ENCODE data around the gene CAMTA1. TPM values are rescaled to one million over a fixed set of nuclear protein-coding genes. Genes with fewer than 3 reads are reported as not detected.

The CAMTA1 gene
- total RNA-seq, 6 experiments from 2014 or later, result 78.1 to 96.6 (median 86.1) TPM

GRCh38 chr1:6913086-6913485, 127.8 kb downstream of the CAMTA1 start:
- Mint-ChIP-seq H3K4me1 (ENCODE audit: low read depth) (no peaks in the 10 kb centered on the region), H3K9me3 (peaks cover 5% of the 10 kb centered on the region)
- TF ChIP-seq, protein P1, sequence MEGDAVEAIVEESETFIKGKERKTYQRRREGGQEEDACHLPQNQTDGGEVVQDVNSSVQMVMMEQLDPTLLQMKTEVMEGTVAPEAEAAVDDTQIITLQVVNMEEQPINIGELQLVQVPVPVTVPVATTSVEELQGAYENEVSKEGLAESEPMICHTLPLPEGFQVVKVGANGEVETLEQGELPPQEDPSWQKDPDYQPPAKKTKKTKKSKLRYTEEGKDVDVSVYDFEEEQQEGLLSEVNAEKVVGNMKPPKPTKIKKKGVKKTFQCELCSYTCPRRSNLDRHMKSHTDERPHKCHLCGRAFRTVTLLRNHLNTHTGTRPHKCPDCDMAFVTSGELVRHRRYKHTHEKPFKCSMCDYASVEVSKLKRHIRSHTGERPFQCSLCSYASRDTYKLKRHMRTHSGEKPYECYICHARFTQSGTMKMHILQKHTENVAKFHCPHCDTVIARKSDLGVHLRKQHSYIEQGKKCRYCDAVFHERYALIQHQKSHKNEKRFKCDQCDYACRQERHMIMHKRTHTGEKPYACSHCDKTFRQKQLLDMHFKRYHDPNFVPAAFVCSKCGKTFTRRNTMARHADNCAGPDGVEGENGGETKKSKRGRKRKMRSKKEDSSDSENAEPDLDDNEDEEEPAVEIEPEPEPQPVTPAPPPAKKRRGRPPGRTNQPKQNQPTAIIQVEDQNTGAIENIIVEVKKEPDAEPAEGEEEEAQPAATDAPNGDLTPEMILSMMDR (IDR thresholded peaks at IDR 0.05), result no peak

DNA sequence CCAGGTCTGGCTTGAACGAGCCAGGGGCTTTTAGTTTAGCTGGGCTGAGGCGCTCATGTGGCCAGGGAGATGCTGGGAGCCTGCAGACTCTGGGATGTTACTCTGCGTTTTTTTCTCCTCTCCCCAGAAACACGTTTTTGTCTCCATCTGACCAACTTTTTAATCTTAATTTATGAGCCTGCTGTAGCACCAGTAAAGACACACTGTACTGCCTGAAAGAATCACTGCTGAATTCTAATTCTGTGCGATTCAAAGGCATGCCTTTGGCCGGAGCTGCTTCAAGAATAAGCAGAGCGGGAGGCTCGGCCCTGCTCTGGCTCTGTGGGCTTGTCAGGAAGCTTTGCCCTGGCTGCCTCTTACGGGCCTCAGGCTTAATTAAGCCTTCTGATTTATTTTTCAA, 129.5 kb downstream of the CAMTA1 start:
- Mint-ChIP-seq H3K4me1 (ENCODE audit: low read depth) (no peaks in the 10 kb centered on the region), H3K27me3 (ENCODE audit: insufficient read depth) (peaks cover 28% of the 10 kb centered on the region), H3K27ac (no peak overlapping the region), H3K4me3 (no peak overlapping the region), H3K9me3 (peaks cover 5% of the 10 kb centered on the region), H3K36me3 (ENCODE audit: low read depth) (peaks cover 7% of the 10 kb centered on the region)
- no peak for DNase-seq
- TF ChIP-seq, protein P1 (IDR thresholded peaks at IDR 0.05), result no peak

More at GRCh38 chr1:6913086-6913485, 127.8 kb downstream of the CAMTA1 start:
- DNase-seq, result no peak
- no peak overlapping the region for H3K27ac Mint-ChIP-seq
- H3K4me3 Mint-ChIP-seq, result no peak overlapping the region
- peaks cover 7% of the 10 kb centered on the region for H3K36me3 Mint-ChIP-seq (ENCODE audit: low read depth)
- peaks cover 24% of the 10 kb centered on the region for H3K27me3 Mint-ChIP-seq (ENCODE audit: insufficient read depth)

DNA sequence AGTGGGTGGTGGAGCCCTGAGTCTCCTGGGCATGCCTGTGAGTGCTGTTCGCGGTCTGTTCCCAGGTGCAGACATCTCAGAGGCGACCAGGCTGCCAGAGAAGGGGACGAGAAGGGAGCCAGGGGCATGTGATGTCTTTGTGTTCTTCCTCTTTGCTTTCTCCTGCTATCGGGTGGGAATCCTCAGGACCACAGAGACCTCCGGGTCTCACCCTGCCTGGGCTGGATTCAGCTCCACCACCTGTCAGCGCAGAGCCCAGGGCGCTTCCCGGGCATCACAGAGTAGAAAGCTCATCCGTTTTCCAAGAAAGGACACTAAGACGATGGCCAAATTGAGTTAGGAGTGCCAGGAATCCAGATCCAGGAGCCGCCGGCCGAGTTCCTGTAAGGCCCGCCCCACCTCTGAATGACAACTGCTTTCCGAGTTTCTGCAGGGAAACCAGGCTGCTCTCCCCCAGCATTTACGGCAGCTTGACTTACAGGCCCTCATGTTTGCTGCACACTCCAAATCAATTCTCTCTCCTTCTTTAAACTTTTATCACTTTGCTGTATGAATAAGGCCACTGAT, 130.8 kb downstream of the CAMTA1 start:
- Mint-ChIP-seq H3K4me3 (no peak overlapping the region), H3K36me3 (ENCODE audit: low read depth) (peaks cover 7% of the 10 kb centered on the region), H3K27me3 (ENCODE audit: insufficient read depth) (peaks cover 32% of the 10 kb centered on the region), H3K9me3 (peaks cover 10% of the 10 kb centered on the region), H3K27ac (no peak overlapping the region), H3K4me1 (ENCODE audit: low read depth) (no peaks in the 10 kb centered on the region)
- TF ChIP-seq, protein P1 (IDR thresholded peaks at IDR 0.05), result no peak
- no peak for DNase-seq

DNA sequence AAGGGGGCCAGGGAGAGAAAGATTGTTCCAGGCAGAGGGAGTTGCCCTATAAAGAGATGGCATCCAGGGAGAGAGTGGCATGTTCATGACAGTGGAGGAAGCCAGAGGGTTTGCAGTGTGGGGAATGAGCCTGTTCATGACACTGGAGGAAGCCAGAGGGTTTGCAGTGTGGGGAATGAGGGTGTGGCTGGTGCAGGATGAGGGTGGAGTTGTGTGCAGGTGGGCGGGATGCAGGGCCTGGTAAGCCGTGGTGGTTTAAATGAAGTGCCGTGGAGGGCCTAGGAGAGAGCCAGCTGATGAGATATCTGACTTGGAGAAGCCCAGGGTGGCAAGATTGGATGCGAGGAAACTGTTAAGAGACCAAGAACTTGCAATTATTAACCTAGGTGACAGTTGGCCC, 131.8 kb downstream of the CAMTA1 start:
- TF ChIP-seq, protein P1 (IDR thresholded peaks at IDR 0.05), result no peak
- H3K27me3 Mint-ChIP-seq (ENCODE audit: insufficient read depth), result peaks cover 33% of the 10 kb centered on the region

DNA sequence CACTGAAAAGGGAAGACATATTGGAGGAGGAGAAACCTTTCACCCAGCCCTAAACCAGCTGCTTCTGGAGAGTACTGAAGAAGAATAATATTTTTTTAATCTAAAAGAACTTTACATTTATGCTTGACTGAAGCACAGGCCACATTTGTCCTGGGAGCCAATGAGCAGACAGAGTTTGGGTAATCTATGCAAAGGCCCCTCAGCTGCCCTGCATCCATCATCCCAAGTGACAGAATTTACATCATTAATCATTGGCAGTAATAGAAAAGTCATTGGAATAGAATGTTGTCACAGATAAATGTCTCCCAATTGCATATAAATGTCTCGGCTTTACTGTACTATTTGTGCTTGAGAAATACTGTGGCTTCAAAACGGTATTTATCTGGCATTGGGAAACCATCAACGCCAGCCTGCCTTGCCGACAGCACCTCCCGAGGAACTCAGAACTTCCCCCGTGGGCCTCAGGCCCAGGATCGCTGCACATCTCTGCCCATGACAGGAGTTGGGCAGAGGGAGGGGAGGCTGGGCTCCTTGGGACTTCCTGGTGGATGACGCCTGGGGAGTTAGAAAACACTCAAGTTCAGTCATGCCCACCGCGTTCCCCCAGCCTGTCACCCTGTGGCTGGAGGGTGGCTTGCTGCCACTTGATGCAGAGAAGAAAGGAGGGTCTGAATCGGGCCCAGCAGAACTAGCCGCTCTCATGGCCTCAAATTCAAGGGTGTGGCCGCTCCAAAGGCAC, 133.1 kb downstream of the CAMTA1 start:
- H3K36me3 Mint-ChIP-seq (ENCODE audit: low read depth), result peaks cover 5% of the 10 kb centered on the region
- TF ChIP-seq, protein P1 (IDR thresholded peaks at IDR 0.05), result no peak
- peaks cover 12% of the 10 kb centered on the region for H3K9me3 Mint-ChIP-seq
- H3K27ac Mint-ChIP-seq, result no peak overlapping the region
- peaks cover 9% of the 10 kb centered on the region; the same call in 1 of the 2 replicates for H3K4me1 Mint-ChIP-seq (ENCODE audit: low read depth)
- no peak for DNase-seq
- no peak overlapping the region for H3K4me3 Mint-ChIP-seq
- peaks cover 32% of the 10 kb centered on the region for H3K27me3 Mint-ChIP-seq (ENCODE audit: insufficient read depth)

More for the DNA sequence above, 131.8 kb downstream of the CAMTA1 start:
- no peak for DNase-seq
- Mint-ChIP-seq H3K36me3 (ENCODE audit: low read depth) (peaks cover 7% of the 10 kb centered on the region), H3K27ac (no peak overlapping the region), H3K4me3 (no peak overlapping the region), H3K4me1 (ENCODE audit: low read depth) (no peaks in the 10 kb centered on the region), H3K9me3 (peaks cover 13% of the 10 kb centered on the region)
